Heart left ventricle (tissue), 13 donors: ENCODE results near the gene TMEM171.

ENCODE experiments used
- POLR2A ChIP-seq, 2 donors: fragments of 450-650 bp; IDR thresholded peaks; one replicate each; pipeline ENCODE4 v1.6.1; 2017; ENCODE audit warnings: antibody characterized with exemption in 2 of 2, mild to moderate bottlenecking in 2 of 2, moderate library complexity in 2 of 2
- TF ChIP-seq, protein P1 (sequence below), 12 donors: fragments of 200-600 bp; sonication (generic) in 4 of 12; IDR thresholded peaks; one replicate each; pipeline versions ENCODE4 v1.5.0 to v1.8.0; 2018 to 2022; ENCODE audit warnings: antibody characterized with exemption in 12 of 12, mild to moderate bottlenecking in 5 of 12
- donor health status: ischemic (EF 13 %, LVEDD 7.1; RV severe dilation, severe dysfunction).
- donor health status: DM: no; HTN: yes; CAD: no.
- donor health status: DM: no; HTN: no; CAD: no.
- donor health status: ischemic (EF 25% LVEDD 6.9; RV normal size, moderate dysfunction).
- donor health status: ischemic (EF 25% LVEDD 5.7; RV mildly dilated, moderate dysfunction).
- donor health status: ischemic (EF 35%, LVEDD 5.7; RV mildly dilated, moderate dysfunction).
- donor health status: nonischemic (EF 11% LVEDD 7.7; RV severe dilation, severe dysfunction).
- donor health status: DM: yes; HTN: yes; CAD: no.
- donor health status: PGD.
- donor health status: ischemic (EF 29% LVEDD 5.4; RV normal size, mild dysfunction).
- donor health status: nonischemic (EF 23%, LVEDD 6.1; RV moderate dilation, normal function).

- TF ChIP-seq, protein P1, sequence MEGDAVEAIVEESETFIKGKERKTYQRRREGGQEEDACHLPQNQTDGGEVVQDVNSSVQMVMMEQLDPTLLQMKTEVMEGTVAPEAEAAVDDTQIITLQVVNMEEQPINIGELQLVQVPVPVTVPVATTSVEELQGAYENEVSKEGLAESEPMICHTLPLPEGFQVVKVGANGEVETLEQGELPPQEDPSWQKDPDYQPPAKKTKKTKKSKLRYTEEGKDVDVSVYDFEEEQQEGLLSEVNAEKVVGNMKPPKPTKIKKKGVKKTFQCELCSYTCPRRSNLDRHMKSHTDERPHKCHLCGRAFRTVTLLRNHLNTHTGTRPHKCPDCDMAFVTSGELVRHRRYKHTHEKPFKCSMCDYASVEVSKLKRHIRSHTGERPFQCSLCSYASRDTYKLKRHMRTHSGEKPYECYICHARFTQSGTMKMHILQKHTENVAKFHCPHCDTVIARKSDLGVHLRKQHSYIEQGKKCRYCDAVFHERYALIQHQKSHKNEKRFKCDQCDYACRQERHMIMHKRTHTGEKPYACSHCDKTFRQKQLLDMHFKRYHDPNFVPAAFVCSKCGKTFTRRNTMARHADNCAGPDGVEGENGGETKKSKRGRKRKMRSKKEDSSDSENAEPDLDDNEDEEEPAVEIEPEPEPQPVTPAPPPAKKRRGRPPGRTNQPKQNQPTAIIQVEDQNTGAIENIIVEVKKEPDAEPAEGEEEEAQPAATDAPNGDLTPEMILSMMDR (IDR thresholded peaks at IDR 0.05): no peak
- TF ChIP-seq POLR2A (IDR thresholded peaks at IDR 0.05): no peak
Measured at GRCh38 chr5:73126381-73126780, 6.0 kb downstream of the TMEM171 start.
